ENCODE results near the gene RBPJ. TPM values are rescaled to one million over a fixed set of nuclear protein-coding genes. Genes with fewer than 3 reads are reported as not detected.
A peak's percentile ranks its signal among the peaks of the same experiment; 100 is the strongest.

The RBPJ gene
- total and polyA plus RNA-seq, 2 experiments from 2014 or later: 73.7 to 74.5 TPM

GRCh38 chr4:26319467-26319948, 1.3 kb upstream of the RBPJ start:
- Histone ChIP-seq H4K20me1 (ENCODE audit: insufficient read depth, poor library complexity, severe bottlenecking) (peaks cover 23% of the 10 kb centered on the region), H3K79me2 (peaks cover 33% of the 10 kb centered on the region), H3K4me1 (ENCODE audit: insufficient read depth) (peaks cover 8% of the 10 kb centered on the region), H3K4me3 (peak overlapping the region; percentile 66), H3K9me3 (ENCODE audit: low read depth) (no peaks in the 10 kb centered on the region), H3K4me2 (peak overlapping the region; percentile 88), H3K9me2 (replicated peaks; ENCODE audit: insufficient read depth) (no peaks in the 10 kb centered on the region), H3K27me3 (no peaks in the 10 kb centered on the region), H2AFZ (peak overlapping the region; percentile 56), H3K36me3 (replicated peaks; ENCODE audit: insufficient read depth, low read depth) (no peaks in the 10 kb centered on the region), H3K27ac (peak overlapping the region; percentile 95)
- under 1% methylated on average over 32 of the region's 43 CpGs for WGBS (ENCODE audit: low lambda C conversion rate, missing lambda C conversion rate)
- TF ChIP-seq CTCF (IDR thresholded peaks at IDR 0.05; ENCODE audit: poor library complexity) (no peak), EZH2 (IDR thresholded peaks at IDR 0.05; ENCODE audit: borderline replicate concordance) (no peak), EZH2phosphoT487 (IDR thresholded peaks at IDR 0.05; ENCODE audit: low read depth, severe bottlenecking, unreplicated experiment) (no peak)
- DNase-seq (ENCODE audit: low spot score): peak; percentile 100

- H3K79me2 ChIP-seq: peaks cover 38% of the 10 kb centered on the region
- peaks cover 8% of the 10 kb centered on the region for H3K4me1 ChIP-seq (ENCODE audit: insufficient read depth)
- under 1% methylated on average over 30 of the region's 33 CpGs for WGBS (ENCODE audit: low lambda C conversion rate, missing lambda C conversion rate)
- H2AFZ ChIP-seq: peak overlapping the region; percentile 56
- H3K36me3 ChIP-seq (replicated peaks; ENCODE audit: insufficient read depth, low read depth): no peaks in the 10 kb centered on the region
- no peak for DNase-seq (ENCODE audit: low spot score)
- H3K27me3 ChIP-seq: no peaks in the 10 kb centered on the region
- peaks cover 28% of the 10 kb centered on the region for H4K20me1 ChIP-seq (ENCODE audit: insufficient read depth, poor library complexity, severe bottlenecking)
- H3K27ac ChIP-seq: peak overlapping the region; percentile 95
- peak overlapping the region; percentile 88 for H3K4me2 ChIP-seq
- H3K9me2 ChIP-seq (replicated peaks; ENCODE audit: insufficient read depth): no peaks in the 10 kb centered on the region
- no peak for TF ChIP-seq EZH2phosphoT487 (IDR thresholded peaks at IDR 0.05; ENCODE audit: low read depth, severe bottlenecking, unreplicated experiment)
- no peak for TF ChIP-seq CTCF (IDR thresholded peaks at IDR 0.05; ENCODE audit: poor library complexity)
- TF ChIP-seq EZH2 (IDR thresholded peaks at IDR 0.05; ENCODE audit: borderline replicate concordance): no peak
- peak overlapping the region; percentile 66 for H3K4me3 ChIP-seq
- H3K9me3 ChIP-seq (ENCODE audit: low read depth): no peaks in the 10 kb centered on the region
These were observed 771 bp upstream of the RBPJ start for GRCh38 chr4:26319949-26320537.

GRCh38 chr4:26321373-26322221, 783 bp downstream of the RBPJ start:
- Histone ChIP-seq H3K9me2 (replicated peaks; ENCODE audit: insufficient read depth) (no peaks in the 10 kb centered on the region), H2AFZ (peak overlapping the region; percentile 26), H4K20me1 (ENCODE audit: insufficient read depth, poor library complexity, severe bottlenecking) (peaks cover 44% of the 10 kb centered on the region), H3K4me1 (ENCODE audit: insufficient read depth) (peaks cover 8% of the 10 kb centered on the region), H3K79me2 (peaks cover 54% of the 10 kb centered on the region), H3K36me3 (replicated peaks; ENCODE audit: insufficient read depth, low read depth) (no peaks in the 10 kb centered on the region), H3K4me2 (peak overlapping the region; percentile 83), H3K4me3 (peak overlapping the region; percentile 83), H3K27ac (peak overlapping the region; percentile 94), H3K9me3 (ENCODE audit: low read depth) (no peaks in the 10 kb centered on the region), H3K27me3 (no peaks in the 10 kb centered on the region)
- 2% methylated on average over 37 of the region's 52 CpGs for WGBS (ENCODE audit: low lambda C conversion rate, missing lambda C conversion rate)
- DNase-seq (ENCODE audit: low spot score): peak; percentile 48
- no peak for TF ChIP-seq CTCF (IDR thresholded peaks at IDR 0.05; ENCODE audit: poor library complexity)
- TF ChIP-seq EZH2 (IDR thresholded peaks at IDR 0.05; ENCODE audit: borderline replicate concordance): no peak
- TF ChIP-seq EZH2phosphoT487 (IDR thresholded peaks at IDR 0.05; ENCODE audit: low read depth, severe bottlenecking, unreplicated experiment): no peak
